Mesodermal cell (in vitro differentiated cells): ENCODE measurements around the gene GYG2.
"Not testable (repeated sequence)": the region's sequence is repeated elsewhere in the genome, so short reads cannot be mapped to it uniquely, and the experiment has no call there.

Source experiments
- H3K27ac ChIP-seq: 2 replicates; pipeline ENCODE4 v1.7.0; 2013; ENCODE audit warnings: mild to moderate bottlenecking, low read depth, low read length, moderate library complexity; ENCODE audit not compliant: severe bottlenecking
- H3K36me3 ChIP-seq: 2 replicates; pipeline ENCODE4 v1.7.1; 2013; ENCODE audit warnings: mild to moderate bottlenecking, low read length, moderate library complexity; ENCODE audit not compliant: control insufficient read depth, insufficient read depth
- H3K4me1 ChIP-seq: one replicate; pipeline ENCODE4 v1.7.1; 2013; ENCODE audit warnings: mild to moderate bottlenecking, low read length; ENCODE audit not compliant: insufficient read depth, control insufficient read depth, poor library complexity, severe bottlenecking
- H3K4me3 ChIP-seq: 2 replicates; pipeline ENCODE4 v1.7.0; 2013; ENCODE audit warnings: low read length, control low read depth, mild to moderate bottlenecking; ENCODE audit not compliant: insufficient read depth, poor library complexity, severe bottlenecking; ENCODE audit errors: extremely low read depth
- H3K9me3 ChIP-seq: 2 replicates; pipeline ENCODE4 v1.7.1; 2013; ENCODE audit warnings: mild to moderate bottlenecking, low read length, moderate library complexity; ENCODE audit not compliant: control insufficient read depth
- WGBS, 2 experiments: methylation state at CpG; one replicate each; pipeline ENCODE4 v1.1.5; 2013; ENCODE audit warnings: missing lambda C conversion rate in 2 of 2; ENCODE audit not compliant: insufficient coverage in 2 of 2; 5-methylcytosine and 5-hydroxymethylcytosine counted together

Gene GYG2

DNA sequence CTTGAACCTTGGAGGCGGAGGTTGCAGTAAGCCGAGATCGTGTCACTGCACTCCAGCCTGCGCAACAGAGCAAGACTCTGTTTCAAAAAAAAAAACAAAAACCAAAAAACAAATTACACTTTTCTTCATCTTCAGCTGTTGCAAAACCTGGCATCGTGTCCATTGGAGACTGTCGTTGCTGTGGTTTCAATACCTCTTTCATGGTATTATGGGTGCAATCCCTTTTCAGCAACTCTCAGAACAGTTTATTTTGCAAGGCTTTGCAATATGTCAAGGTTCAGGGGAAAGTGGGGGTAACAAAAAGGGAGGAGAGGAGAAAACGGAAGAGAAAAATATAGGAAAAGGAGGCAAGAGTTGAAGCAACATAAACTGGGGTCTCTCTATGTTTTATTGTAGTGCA, 59.6 kb downstream of the GYG2 start:
- Histone ChIP-seq H3K9me3 (no peaks in the 10 kb centered on the region), H3K4me3 (no peak overlapping the region), H3K4me1 (peaks cover 4% of the 10 kb centered on the region), H3K27ac (no peak overlapping the region), H3K36me3 (no peaks in the 10 kb centered on the region)
- whole genome bisulfite sequencing, 2 experiments = 85% methylated on average over 2 of the region's 7 CpGs; no CpG with 5 or more reads in 1 of the 2 experiments

DNA sequence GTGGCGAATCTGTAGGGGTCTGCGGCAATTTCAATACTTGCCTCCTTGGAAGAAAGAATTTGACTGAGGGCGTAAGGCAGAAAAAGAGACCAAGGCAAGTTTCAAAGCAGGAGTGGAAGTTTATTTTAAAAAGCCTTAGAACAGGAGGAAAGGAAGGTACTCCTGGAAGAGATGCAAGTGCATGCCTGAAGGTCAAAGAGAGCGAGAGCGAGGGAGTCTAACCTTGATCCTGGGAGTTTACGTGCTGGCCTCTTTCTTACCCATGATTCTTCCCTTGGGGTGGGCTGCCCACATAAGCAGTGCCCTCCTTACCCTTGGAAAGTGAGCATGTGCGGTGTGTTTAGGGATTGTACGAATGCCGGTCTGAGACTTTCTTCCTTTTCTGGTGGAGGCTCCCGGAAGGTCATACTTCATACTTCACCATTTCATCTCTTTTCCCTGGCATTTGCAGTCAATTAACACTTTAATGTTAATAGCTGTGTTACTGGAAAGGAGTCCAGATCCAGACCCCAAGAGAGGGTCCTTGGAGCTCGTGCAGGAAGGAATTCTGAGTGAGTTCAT, 60.4 kb downstream of the GYG2 start:
- Histone ChIP-seq H3K4me3 (no peak overlapping the region), H3K4me1 (peaks cover 4% of the 10 kb centered on the region), H3K27ac (no peak overlapping the region), H3K9me3 (no peaks in the 10 kb centered on the region), H3K36me3 (no peaks in the 10 kb centered on the region)
- WGBS, 2 experiments = 43 to 73% methylated on average over 1 to 3 of the region's 11 CpGs

DNA sequence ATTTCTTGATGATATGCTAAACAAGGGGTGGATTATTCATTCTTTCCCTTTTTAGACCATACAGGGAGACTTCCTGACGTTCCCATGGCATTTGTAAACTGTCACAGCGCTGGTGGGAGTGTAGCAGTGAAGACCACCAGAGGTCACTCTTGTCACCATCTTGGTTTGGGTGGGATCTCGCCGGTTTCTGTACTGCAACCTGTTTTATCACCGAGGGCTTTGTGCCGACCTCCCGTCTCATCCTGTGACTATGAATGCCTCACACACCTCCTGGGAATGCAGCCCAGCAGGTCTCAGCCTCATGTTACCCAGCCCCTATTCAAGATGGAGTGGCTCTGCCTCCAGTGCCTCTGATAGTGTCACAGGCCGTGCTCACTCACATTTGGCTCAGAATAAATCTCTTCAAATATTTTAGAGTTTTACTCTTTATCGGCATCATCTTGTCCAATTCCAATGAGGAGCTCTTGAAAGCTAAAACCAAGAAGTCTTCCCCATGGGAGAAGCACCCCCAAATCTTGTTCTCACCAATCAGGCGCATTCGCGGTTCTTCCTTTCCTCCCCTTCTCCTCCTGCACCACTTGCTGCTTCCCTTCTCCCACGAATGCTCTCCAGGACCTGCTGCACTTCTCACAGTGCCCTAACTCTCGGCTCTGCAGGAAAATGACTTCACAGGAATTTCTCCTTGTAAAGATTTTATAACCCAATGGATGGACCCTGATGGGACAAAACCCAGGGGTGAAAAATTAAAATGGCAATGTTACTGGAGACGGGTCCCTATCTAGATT, 61.2 kb downstream of the GYG2 start:
- not testable (repeated sequence) for H3K4me3 ChIP-seq, H3K36me3 ChIP-seq, H3K9me3 ChIP-seq, H3K4me1 ChIP-seq
- 30 to 42% methylated on average over 2 to 8 of the region's 15 CpGs for WGBS, 2 experiments
- peak overlapping the region; percentile 49 for H3K27ac ChIP-seq

DNA sequence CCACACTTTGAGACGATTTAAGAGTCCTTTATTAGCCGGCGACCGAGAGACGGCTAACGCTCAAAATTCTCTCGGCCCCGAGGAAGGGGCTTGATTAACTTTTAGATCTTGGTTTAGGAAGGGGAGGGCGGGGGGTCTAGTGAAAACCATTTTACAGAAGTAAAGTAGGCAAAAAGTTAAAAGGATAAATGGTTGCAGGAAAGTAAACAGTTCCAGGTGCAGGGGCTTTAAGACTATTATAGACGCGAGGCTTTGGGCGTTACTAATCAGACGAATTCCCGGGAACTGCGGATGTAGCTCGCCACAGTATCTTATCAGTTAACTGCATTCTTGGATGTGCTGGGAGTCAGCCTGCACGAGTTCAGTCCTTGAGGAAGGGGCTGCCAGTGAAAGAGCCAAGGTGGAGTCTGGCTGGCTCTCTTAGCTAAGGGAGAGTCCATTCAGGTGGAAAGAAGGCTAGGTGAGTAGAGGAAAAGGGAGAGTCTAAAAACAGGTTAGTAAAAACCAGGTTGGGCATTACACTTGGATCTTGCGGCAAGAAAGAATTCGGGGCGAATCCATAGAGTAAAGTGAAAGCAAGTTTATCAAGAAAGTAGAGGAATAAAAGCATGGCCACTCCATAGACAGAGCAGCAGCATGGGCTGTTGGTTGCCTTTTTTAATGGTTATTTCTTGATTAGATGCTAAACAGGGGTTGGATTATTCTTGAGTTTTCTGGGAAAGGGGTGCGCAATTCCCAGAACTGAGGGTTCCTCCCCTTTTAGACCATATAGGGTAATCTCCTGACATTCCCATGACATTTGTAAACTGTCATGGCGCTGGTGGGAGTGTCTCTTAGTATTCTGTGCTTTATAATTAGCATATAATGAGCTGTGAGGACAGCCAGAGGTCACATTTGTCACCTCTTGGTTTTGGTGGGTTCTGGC, 62.1 kb downstream of the GYG2 start:
- peak overlapping the region; percentile 49 for H3K27ac ChIP-seq
- 80% methylated on average over 9 of the region's 22 CpGs; no CpG with 5 or more reads in 1 of the 2 experiments for WGBS, 2 experiments
- not testable (repeated sequence) for H3K36me3 ChIP-seq, H3K9me3 ChIP-seq, H3K4me3 ChIP-seq, H3K4me1 ChIP-seq

DNA sequence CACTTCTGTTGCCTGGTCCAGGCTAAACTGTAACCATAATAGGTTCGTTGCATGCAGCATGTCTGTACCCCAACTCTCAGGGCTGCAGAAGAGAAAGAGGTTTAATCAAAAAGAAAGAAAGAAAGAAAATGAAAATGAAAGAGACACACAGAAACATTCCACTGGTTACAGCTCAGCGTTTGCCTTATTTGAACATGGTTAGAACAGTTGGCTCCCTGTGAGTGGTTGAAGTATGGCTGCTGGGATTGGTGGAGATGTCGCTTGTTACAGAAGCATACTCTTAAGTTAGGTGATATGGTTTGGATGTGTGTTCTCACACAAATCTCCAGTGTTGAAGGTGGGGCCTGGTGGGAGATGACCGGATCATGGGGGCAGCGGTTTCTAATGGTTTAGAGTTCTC, 64.1 kb downstream of the GYG2 start:
- H3K27ac ChIP-seq = no peak overlapping the region
- H3K36me3 ChIP-seq = no peaks in the 10 kb centered on the region
- WGBS, 2 experiments = 82 to 100% methylated on average over 1 to 3 of the region's 5 CpGs
- peaks cover 7% of the 10 kb centered on the region for H3K4me1 ChIP-seq
- H3K4me3 ChIP-seq = no peak overlapping the region
- no peaks in the 10 kb centered on the region for H3K9me3 ChIP-seq

DNA sequence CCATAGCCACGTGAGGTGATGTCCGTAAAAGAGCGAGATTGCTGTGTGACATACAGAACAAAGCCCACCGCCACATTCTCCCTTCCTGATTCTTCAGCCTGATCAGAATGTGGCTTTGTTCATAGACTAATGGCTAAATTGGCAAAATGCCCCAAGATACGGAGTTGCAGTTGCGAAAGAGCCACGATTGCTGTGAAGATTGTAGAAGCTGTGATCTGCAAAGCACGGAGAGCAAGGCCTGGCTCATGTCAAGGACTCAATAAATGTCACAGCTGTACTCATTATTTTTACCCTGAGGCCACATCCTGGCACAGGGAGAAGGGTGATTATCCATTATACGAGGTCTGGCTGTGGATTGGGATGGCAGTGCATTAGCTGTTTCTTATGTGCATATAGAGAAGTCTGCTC, 66.2 kb downstream of the GYG2 start:
- 66 to 67% methylated on average over 3 to 4 of the region's 9 CpGs for WGBS, 2 experiments
- Histone ChIP-seq H3K4me3 (no peak overlapping the region), H3K36me3 (no peaks in the 10 kb centered on the region), H3K27ac (peak overlapping the region; percentile 62), H3K9me3 (no peaks in the 10 kb centered on the region), H3K4me1 (peaks cover 12% of the 10 kb centered on the region)

DNA sequence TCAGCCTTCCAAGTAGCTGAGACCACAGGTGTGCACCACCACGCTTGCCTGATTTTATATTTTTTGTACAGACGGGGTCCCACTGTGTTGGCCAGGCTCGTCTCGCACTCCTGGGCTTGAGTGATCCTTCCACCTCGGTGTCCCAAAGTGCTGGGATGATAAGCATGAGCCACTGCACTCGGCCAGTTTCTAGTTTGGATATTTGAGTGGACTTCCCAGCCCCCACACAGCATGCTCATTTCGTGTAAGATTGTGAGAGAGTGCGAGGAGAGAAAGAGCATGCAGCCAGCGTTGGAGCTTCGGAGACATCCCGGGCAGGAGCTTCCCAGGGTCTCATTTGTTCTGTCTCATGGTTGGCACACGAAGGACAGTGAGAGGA, 68.6 kb downstream of the GYG2 start:
- H3K9me3 ChIP-seq = no peaks in the 10 kb centered on the region
- 86 to 90% methylated on average over 7 to 8 of the region's 12 CpGs for whole genome bisulfite sequencing, 2 experiments
- H3K4me3 ChIP-seq = no peak overlapping the region
- peaks cover 8% of the 10 kb centered on the region for H3K4me1 ChIP-seq
- no peaks in the 10 kb centered on the region for H3K36me3 ChIP-seq
- peak overlapping the region; percentile 71 for H3K27ac ChIP-seq

DNA sequence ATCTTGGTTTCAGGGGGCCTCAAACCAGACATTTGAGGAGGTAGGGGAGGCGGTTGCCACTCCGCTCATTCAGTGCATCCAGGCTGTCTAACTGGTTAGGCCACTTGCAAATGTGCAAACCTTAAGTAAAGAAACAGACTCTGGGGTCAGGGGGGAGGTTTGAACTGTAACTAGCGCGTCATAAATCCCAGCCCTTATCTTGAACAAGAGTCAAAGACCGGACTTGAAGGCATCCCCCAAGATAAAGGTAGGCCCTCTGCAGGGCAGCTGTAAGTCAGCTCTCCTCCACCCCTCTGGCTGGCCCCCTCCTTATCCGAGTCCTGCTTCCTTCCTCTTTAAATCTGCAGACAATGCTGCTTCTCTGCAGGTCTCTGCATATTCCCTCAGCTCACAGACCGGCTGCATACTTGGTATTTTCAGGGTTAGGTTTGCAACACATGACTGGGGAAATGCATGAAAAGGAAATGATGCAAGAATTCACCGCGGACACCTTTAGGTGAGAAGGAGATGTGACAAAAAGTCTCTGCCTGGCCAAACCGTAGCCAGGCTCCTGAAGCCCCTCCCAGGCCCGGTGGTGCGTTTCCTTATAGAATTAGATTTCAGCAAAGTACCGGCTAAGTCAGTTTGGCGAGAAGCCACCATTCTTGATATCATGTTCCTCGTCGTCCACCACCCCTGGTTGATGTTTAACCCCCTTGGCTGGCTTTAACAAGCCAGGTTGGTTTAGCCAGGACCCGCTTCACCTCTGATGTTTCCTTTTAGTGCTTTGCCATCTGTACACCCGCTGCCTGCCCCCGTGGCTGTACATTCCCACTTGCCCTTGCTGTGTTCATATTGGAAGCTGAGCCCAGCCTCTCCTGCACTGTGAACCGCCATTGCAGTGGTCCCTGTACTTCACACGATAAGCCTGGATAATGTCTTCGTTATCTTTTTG, 69.2 kb downstream of the GYG2 start:
- not testable (repeated sequence) for H3K4me1 ChIP-seq, H3K36me3 ChIP-seq, H3K9me3 ChIP-seq, H3K4me3 ChIP-seq
- 32 to 74% methylated on average over 4 to 7 of the region's 22 CpGs for WGBS, 2 experiments
- peak overlapping the region; percentile 71 for H3K27ac ChIP-seq

DNA sequence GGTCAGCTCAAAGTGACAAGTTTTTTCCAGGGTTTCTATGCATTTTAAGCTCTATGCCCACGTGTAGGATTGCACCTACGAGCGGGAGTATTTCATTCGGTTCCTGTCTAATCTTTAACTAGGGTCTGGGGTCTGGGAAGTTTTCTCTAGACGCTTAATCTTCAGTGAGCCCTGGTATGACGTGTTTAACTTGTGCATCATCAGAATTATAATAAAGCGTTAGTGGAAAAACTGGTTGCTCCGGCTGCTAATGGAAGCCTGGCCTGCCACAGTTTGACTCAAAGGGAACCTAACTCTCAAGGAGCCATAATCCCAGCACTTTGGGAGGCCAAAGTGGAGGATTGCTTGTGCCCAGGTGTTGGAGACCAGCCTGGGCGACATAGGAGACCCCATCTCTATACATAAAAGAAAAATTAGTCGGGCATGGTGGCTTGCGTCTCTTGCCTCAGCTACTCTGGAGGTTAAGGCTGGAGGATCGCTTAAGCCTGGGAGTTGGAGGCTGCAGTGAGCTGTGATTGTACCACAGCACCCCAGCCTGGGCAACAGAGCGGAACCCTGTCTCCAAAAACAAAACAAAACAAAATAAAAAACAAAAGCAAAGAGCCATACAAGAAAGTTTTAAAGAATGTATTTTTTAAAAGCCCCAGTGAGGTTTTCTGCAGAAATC, 70.2 kb downstream of the GYG2 start:
- no peak overlapping the region for H3K27ac ChIP-seq
- no peaks in the 10 kb centered on the region for H3K36me3 ChIP-seq
- no peak overlapping the region for H3K4me3 ChIP-seq
- 91 to 96% methylated on average over 5 of the region's 13 CpGs for WGBS, 2 experiments
- H3K4me1 ChIP-seq = peaks cover 8% of the 10 kb centered on the region
- peaks cover 7% of the 10 kb centered on the region for H3K9me3 ChIP-seq
